T-helper 1 cell treated with Interleukin-12 subunit alpha and Interleukin-12 subunit beta and Interleukin-4 antibody, amounts not matched to agents 30 ng/mL and 1 ng/mL, for 36 hours (primary cell): ENCODE data around the gene BPIFB6. TPM values are rescaled to one million over a fixed set of nuclear protein-coding genes. Genes with fewer than 3 reads are reported as not detected.

Experiments used
- intact Hi-C: fragments of 100-400 bp; cut with micrococcal nuclease; formaldehyde crosslinking; loops from one replicate; pipeline ENCODE4 v1.15.1; 2024
- total RNA-seq: library from RNA; stranded (reverse); gene quantifications from 2 replicates; pipeline ENCODE4 v1.2.3, GENCODE V29; 2022

Gene BPIFB6
- total RNA-seq, 1 donor from 2014 or later = not detected

DNA sequence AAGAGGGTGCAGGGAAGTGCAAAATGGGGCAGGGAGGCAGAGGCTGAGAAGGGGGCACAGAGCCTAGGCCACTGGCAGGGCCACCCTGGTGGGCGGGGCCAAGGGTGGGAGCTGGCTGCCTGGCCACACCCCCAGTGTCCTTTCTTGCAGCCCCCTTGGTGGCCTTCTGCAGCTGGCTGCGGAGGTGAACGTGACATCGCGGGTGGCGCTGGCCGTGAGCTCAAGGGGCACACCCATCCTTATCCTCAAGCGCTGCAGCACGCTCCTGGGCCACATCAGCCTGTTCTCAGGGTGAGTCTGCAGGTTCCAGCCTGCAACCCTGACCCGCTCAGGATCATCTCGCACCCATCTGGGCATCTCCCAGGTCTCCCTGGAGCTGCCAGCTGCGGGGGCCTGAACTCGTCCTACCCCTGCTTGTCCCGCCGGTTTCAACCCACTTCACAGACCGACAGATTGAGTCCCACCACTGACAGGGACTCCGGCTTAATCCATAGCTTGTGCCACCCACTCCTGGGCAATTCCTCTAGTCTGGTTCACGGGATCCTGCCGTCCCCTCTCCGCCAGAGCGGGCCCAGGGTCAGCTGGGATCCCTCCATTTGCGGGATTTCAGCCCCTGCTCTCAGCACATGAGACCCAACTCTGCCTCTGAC, 28.4 kb downstream of the BPIFB6 start:
- intact Hi-C loops = no loop called here

DNA sequence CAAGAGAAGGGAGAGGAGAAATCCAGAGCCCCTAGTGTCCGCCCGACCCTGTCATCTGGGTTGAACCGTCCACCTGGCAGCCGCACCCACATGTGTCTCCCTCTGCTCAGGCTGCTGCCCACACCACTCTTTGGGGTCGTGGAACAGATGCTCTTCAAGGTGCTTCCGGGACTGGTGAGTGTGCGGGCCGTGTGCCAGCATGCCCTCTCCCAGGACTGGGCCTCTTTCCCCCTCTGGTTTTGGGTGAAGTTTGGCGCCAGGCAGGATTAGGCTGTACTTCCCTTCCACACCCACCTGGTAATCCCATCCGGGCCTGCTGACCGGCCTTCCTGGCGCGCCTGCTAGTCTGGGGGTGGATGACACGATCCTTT, 30.2 kb downstream of the BPIFB6 start:
- intact Hi-C loops = no loop called here

DNA sequence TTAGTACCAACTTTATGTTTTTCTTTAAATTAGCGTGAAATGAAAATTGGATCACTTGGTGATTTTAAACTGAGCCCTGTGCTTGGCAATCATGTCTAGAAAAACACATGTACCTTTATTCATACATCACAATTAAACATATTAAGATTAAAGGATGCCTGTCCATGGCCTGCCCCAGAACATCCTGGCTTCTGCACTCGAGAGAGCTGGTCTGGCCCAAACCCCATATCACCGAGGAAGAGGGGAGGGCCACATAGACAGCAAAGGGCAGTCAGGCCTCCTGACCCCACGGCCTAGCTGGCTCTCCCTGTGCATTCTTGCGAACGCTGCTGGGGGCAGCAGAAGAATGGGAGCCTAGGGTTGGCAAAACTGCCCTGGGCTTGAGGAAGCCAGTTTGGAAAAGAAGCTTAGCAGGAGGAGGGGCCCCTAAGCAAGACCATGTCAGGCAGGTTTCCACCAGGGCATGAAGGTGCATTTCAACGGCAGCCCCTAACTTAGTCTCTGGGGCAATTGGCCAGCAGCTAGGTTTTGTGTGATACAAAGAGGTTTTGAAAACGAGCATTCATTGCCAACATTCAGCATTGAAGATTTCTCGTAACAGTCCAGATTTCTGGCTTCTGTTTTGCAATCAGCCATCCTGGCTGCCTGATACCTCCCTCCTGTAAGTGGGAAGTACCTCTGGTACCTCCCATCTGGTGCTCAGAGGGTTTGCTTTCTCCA, 30.8 kb downstream of the BPIFB6 start:
- intact Hi-C loops = no loop called here

DNA sequence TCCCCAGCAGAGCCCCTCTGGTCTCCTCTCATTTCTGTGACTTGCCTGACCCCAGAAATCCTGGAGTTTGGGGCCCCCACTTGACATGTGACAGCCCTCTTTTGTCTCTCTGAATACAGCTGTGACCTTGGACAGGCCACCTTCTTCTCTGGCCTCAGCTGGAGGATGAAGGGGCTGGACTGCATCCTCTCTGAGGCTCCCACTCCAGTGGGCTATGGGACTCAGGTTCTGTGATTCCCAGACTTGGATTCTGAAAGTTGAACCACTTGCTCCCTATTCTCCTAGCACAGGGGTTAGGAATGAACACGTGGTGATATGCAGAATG, 31.3 kb downstream of the BPIFB6 start:
- intact Hi-C loops = no loop called here

DNA sequence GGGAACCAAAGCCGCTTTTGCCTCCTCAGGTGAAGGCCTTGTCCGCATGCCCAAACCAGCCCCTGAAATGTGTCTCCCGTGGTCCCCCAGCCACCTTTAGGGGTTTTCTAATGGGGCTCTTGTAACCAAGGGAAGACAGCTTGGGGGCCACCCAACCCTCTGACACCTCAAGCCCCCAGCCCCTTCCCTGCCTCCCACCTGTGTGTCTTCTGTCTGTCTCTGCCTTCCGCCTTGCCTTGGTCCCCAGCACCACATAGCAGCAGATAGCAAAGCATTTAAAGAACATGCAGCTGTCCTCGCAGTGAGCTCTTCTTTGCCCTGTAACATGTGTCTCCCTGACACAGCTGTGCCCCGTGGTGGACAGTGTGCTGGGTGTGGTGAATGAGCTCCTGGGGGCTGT, 31.8 kb downstream of the BPIFB6 start:
- intact Hi-C loops = no loop called here

DNA sequence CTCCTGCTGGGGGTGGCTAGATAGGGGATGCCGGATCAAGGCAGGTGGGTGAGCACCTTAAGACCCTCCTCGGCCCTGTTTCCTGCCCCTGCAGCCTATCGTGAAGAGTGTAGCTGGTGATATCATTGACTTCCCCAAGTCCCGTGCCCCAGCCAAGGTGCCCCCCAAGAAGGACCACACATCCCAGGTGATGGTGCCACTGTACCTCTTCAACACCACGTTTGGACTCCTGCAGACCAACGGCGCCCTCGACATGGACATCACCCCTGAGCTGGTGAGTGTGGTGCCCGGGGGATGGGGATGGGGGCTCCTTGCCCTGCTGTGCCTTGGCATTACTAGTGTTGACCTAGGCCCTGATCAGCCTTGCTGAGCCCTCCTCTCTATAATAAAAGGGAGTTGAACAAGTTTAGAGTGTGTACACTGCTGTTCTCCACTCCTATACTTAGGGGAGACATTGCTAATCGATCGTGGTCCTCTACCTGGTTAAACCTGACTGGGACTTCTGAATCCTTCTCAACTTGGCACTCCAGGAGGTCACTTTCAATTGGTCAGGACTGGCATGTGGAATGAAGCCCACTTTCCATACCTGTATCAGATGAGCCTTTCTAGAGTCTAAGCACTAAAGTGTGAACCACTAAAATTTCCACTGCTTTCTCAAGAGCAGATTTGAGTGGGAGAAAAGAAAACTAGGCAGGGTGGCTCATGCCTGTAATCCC, 33.3 kb downstream of the BPIFB6 start:
- intact Hi-C loops = no loop called here

DNA sequence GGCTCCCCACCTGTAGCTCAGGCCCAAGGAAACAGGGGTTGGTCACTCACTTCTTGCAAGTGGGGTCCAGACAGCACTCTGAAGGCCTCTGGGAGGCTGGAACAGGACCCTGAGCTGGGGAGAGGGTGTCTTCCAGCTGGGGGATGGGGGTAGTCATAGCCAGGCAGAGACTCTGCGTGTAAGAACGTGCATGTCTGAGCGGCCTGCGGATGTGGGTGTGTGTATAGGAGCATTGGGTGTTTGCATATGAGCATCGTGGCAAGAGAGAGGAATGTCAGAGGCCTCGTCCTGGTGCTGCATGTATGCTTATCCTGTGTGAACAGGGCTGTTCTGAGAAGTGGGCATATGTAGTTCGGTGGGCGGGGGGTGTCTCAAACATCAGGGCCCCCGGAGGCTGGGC, 34.3 kb downstream of the BPIFB6 start:
- intact Hi-C loops = no loop called here

DNA sequence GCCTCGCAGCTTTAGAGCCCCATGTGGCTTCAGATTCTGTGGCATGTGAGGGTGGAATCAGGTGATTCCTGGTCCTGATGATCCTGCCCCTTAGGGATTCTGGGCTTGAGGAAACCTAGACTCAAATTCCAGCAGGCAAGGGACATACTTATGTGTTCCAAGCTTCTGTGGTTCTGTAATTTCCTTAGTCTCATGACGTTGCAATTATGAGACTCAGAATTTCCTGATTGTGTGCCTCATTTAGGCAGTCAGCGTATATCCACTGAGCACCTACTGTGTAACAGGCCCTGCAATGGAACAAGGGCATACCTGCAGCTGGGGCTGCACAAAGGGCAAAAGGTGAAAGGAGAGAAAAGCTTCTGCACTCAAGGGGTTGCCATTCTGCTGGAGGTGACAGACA, 36.4 kb downstream of the BPIFB6 start:
- intact Hi-C loops = no loop called here

DNA sequence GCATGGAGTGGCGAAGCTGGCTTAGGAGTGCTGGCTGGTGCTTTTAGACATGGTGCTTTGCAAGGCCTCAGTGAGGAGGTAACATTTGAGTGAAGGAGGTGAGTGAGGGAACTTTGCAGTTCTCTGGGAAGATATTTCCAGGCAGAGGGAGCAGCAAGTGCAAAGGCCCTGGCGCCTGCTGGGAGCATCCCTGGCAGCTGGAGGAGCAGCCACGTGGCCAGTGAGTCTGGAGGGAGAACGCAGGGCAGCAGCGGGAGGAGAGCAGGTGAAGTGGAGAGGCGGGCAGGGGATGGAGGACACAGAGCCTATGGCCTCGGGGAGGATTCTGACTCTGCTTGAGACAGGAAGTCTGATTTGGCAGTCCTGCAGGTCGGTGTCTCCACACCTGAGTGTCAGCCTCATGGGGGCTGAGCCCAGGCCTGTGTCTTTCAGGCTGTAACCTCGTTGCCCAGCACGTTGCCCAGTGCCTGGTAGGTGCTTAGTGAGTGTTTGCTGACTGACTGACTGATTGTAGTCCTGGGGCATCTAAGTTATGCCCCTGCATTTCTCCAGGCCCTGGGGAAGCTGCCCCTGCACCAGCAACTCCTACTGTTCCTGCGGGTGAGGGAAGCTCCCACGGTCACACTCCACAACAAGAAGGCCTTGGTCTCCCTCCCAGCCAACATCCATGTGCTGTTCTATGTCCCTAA, 36.9 kb downstream of the BPIFB6 start:
- intact Hi-C loops = no loop called here

DNA sequence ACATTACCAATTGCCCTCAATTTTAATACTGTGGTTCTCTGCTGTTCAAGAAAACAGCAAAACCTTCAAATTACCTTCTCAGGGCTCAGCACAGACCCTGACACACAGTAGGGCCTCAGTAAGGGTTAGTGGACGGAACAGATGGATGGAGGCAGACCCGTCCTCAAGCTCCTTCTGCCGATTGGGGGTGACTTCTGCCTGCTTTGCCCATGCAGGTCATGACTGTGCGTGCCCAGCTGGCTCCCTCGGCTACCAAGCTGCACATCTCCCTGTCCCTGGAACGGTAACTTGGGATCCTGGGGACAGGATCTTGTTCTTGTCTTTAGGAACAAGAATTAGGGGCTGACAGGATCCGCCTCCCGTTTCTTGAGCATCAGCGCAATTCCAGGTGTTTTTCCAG, 38.2 kb downstream of the BPIFB6 start:
- intact Hi-C loops = no loop called here

DNA sequence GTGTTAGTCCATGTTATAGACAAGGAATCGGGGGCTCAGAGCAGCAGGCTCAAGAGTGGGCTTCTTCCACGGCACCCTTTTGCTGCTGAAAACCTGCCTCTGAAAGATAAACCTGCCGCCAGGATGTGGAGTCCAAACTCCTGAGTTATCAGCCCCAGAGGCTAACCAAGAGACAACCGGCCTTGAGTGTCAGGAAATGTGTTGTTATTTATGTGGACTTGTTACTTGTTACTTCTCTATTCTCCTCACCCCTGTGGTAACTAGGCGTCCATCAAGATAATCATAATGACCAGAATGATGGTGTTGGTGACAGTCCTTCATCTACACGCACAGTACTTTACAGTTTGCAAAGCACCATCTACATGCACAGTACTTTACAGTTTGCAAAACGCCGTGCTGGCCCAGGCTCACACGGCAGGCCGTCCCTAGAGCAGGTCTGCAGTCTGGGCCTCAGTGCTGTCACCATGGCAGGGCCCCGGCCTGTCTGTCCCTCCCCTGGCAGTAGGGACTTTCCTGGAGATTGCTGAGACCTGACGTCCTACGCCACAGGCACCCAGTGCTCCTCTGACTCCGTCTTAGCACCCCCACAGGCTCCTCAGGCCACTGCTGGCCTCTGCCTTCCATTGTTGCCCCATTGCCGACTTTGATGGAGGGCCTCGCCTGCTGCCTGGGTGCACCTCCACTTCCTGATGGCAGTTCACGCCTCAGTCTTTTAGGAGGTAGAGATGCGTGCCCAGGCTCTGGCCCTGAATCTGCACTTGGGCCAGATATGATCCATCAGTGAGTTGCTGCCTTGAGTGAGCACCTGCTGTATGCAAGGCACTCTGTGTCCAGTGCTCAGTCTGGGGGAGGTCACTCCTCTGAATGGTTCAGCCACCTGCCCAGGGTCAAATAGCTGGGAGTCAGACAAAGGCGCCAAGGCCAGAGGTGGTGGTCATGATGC, 38.9 kb downstream of the BPIFB6 start:
- intact Hi-C loops = no loop called here

DNA sequence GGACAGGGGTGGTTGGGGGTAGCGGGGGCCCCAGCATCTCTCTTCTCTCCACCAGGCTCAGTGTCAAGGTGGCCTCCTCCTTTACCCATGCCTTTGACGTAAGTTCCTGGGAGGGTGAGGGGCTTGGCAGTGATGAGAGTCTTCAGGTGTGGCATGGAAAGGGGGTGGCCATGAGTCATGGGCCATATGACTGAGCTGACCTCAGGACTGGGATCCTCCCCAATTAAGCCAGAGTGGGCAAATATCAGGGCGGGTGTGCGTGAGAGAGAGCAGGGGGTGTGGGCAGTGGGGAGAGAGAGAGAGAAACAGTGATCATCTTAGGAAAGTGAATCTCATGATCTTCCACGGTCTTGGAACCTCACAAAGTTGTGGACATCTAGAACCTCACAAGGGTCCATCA, 39.8 kb downstream of the BPIFB6 start:
- intact Hi-C loops = no loop called here

DNA sequence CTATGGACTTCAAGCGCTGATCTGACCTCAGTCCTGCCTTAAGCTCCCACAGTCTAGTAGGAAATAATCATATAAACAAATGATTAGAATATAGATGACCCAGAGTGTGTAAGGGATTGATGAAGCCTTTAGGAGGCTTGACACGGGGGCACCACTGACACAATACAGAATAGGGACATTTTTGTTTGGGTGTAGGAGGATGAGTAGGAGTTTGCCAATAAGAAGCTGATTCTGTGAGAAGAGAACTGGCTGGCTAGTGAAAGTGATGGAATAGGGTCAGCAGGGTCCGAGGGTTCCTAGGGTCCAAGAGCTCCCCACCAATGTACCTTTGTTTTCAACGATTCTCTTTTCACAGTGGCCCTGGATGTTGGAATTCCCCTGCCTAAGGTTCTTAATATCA, 40.9 kb downstream of the BPIFB6 start:
- intact Hi-C loops = no loop called here

DNA sequence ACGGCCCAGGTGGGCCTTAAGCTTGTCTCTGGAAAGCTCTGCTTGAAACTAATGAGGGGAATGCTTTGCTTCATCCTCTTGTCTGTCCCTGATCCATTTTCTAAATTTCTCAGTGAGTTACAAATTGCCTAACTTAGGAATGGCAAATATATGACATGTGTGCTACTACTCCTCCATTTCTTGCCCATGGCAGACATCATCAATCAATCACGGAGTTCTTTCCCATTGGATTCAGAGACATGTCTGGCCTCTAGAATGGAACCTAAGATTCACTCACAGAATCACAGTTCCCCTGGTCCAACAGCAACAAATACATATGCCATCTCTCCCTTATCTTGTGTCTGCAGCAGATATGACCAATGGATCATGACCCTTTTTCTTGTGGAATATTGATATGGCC, 41.4 kb downstream of the BPIFB6 start:
- intact Hi-C loops = no loop called here

DNA sequence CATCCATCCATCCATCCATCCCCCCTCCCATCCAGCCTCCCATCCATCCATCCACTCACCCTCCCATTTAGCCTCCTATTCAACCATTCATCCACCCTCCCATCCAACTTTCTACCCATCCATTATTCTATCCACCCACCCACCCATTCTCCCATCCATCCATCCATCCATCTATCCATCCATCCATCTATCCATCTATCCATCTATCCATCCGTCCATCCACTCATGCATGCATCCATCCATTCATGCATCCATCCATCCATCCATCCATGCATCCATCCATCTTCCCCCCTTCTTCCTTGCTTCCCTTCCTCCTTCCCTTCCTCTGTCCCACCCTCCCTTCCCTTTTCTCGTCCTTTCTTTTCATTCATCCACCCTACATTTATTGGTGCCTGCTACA, 43.2 kb downstream of the BPIFB6 start:
- intact Hi-C loops = no loop called here

DNA sequence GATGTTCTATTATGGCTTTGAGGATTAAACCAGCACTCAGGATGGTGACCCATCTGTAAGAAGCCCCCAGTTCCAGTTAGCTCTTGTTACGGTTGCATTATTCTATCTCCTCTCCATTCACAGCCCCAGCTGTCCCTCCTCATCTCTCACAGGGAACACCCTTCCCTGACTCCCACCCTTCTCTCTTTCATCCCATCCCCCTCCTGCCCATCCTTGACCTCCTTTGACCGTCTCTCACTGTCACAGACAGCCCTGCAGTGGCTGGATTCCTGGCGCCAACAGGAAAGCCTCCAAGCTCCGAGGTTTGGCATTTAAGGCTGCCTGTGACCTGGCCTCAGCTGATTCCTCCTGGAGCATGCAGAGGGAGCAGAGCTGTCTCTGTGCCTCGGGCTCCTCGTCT, 43.8 kb downstream of the BPIFB6 start:
- intact Hi-C loops = no loop called here

DNA sequence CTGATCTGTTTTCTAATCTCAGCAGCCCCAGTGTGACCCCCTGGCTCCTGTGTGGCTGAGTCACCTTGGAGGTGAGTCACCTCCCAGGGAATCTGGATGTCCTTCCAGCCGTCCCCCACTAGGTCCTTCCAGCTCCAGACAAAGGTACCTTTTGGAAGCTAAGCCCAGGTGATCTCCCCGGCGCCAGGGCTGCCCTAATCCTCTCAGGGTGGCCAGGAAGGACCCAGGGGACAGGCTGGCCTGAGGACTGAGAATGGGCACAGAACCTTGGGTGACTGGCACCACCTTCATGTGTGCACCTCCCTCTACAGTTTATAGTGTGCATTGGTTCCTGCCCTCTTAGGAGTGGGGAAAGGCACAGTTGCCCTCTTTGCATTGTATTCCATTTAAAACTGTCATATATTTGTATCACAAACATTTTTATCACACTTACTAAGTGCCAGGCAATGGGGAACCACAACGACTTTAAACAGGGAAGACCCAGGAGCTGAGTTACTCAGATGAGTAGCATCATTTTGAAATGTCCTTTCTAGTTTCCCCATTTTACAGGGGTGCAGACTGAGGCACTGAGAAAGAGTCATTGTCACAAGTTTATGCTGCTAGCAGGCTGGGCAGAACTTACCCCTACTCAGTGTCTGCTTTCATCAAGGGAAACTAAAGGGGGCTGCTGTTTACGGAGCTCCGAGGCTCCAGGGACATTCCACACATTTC, 45.4 kb downstream of the BPIFB6 start:
- intact Hi-C loops = no loop called here

DNA sequence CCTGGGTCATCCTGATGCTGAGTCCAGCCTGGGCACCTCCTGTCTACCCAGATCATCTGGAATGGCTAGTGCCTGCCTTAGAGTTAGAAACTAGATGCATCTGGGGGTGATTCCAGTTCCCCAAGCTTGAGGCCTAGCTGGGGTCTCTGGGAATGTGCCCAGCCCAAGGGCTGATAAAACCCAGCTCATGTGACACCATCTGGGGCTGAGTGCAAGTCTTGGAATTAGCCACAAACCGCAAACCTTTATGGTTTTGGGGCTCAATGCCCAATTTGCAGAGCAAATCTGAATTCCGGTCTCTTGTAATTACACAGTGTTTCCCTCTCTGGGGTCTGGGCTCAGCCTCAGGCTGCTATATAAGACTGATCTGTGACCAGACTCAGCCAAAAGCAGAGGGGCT, 47.8 kb downstream of the BPIFB6 start, which contains the start of gene BPIFB4:
TSS of gene BPIFB4 (plus strand) at position 385 of the 400 bp plus-strand sequence. CDS start 1,884 bp downstream, outside the sequence.
- intact Hi-C loops = no loop called here

DNA sequence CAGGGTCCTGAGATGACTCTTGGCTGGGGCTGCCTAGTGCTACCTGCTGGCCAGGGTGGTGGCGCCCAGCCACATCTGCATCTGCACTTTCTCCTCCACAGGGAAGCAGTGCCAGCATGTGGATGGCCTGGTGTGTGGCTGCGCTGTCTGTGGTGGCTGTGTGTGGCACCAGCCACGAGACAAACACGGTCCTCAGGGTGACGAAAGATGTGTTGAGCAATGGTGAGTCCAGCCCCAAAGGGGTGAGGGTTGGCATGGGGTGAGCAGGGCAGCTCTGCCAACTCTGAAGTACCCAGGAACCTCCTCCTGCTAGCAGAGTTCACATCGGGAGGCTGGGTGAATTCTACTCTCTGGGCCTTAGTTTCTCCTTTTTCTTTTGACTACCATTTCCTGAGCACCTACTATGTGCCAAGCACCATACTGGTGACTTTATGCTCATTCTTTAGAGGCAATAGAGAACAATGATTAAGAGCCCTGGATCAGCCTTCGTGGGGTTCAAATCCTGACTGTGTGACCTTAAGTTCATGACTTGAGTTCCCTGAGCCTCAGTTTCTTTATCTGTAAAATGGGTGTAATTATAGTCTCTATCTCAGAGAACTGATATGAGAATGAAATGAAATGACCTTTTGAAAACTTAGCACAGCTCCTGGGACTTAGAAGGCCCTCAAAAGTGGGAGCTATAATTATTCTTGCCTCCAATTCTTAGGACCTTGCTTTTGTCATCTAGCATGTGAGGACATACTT, 50.1 kb downstream of the BPIFB6 start:
- intact Hi-C loops = no loop called here

DNA sequence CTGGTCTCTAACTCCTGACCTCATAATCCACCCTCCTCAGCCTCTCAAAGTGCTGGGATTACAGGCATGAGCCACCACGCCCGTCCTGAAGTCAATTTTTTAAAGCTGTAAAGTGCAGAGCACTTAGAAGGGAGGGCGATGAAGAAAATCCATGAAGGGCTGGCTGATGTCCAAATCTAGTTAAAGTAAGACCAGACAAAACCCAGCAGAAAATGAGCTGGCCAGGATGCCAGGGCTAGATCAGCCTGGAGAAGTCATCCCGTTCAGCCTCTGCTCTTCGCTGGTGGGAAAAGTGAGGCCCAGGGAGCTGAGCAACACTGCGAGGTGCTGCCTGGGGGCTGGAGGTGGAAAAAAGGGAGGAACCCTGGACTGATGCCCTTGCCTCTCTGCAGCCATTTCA, 51.1 kb downstream of the BPIFB6 start:
- intact Hi-C loops = no loop called here
